ENCODE measurements around the gene NCAM2. TPM values are rescaled to one million over a fixed set of nuclear protein-coding genes. Genes with fewer than 3 reads are reported as not detected.

The NCAM2 gene
- polyA plus RNA-seq, 1 donor from 2014 or later: 9.8 TPM

DNA sequence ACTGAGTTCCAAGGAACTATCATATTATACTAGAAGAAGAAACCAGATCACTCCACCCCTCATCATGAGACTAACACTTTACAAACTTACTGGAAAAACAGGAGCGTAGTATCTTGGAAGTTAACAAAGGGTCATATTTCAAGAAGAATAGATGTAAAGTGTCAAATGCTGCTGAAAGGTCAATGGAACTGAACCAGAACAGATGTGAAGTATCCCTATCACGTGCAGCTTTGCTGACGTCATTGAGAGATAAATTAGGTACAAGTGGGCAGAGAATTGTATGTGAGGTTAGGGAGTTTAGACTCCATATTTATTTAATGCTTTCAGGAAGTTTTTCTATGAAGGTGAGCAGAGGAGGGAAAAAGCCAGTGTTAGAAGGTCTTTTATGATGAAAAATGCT lies 483.0 kb downstream of the NCAM2 start:
- Histone ChIP-seq H3K9me3 (ENCODE audit: low read length) (no peaks in the 10 kb centered on the region), H3K27me3 (ENCODE audit: insufficient read depth, low read depth, low read length) (no peaks in the 10 kb centered on the region), H3K9ac (ENCODE audit: low read length) (no peak overlapping the region), H3K4me2 (ENCODE audit: low read length) (no peak overlapping the region), H3K27ac (ENCODE audit: low read length) (no peak overlapping the region), H3K36me3 (ENCODE audit: insufficient read depth, low read length) (no peaks in the 10 kb centered on the region), H3K79me2 (replicated peaks; ENCODE audit: insufficient read depth, low read length) (no peaks in the 10 kb centered on the region), H4K20me1 (ENCODE audit: insufficient read depth) (no peaks in the 10 kb centered on the region), H3F3A (ENCODE audit: insufficient read depth, low read length, poor library complexity, severe bottlenecking) (no peaks in the 10 kb centered on the region), H3K9me2 (ENCODE audit: insufficient read depth, low read length) (no peaks in the 10 kb centered on the region), H2AFZ (ENCODE audit: low read depth, low read length) (no peak overlapping the region), H3K4me3 (ENCODE audit: low read length) (no peak overlapping the region)
- TF ChIP-seq POLR2AphosphoS5 (IDR thresholded peaks at IDR 0.05): no peak
- TF ChIP-seq SMC3 (conservative IDR thresholded peaks at IDR 0.05; ENCODE audit: poor library complexity): no peak
- no peak for TF ChIP-seq MXI1 (conservative IDR thresholded peaks at IDR 0.05; ENCODE audit: poor library complexity, severe bottlenecking)
- TF ChIP-seq, protein P1, sequence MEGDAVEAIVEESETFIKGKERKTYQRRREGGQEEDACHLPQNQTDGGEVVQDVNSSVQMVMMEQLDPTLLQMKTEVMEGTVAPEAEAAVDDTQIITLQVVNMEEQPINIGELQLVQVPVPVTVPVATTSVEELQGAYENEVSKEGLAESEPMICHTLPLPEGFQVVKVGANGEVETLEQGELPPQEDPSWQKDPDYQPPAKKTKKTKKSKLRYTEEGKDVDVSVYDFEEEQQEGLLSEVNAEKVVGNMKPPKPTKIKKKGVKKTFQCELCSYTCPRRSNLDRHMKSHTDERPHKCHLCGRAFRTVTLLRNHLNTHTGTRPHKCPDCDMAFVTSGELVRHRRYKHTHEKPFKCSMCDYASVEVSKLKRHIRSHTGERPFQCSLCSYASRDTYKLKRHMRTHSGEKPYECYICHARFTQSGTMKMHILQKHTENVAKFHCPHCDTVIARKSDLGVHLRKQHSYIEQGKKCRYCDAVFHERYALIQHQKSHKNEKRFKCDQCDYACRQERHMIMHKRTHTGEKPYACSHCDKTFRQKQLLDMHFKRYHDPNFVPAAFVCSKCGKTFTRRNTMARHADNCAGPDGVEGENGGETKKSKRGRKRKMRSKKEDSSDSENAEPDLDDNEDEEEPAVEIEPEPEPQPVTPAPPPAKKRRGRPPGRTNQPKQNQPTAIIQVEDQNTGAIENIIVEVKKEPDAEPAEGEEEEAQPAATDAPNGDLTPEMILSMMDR (IDR thresholded peaks at IDR 0.05; ENCODE audit: poor library complexity, severe bottlenecking): no peak

DNA sequence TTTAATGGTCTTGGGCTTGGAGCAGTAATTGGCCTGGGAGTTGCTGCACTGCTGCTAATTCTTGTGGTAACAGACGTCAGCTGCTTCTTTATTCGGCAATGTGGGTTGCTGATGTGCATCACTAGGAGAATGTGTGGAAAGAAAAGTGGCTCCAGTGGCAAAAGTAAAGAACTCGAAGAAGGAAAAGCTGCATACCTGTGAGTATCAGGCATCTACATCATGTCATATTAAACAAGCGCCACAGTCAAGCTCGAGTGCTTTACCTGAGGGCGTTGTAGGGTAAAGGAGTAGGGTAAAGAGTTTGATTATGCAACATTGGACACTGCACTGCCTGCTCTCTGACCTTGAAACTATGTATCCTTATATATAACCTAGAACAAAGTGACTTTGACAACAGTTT lies 510.6 kb downstream of the NCAM2 start:
- Histone ChIP-seq H3K4me3 (ENCODE audit: low read length) (no peak overlapping the region), H3K79me2 (replicated peaks; ENCODE audit: insufficient read depth, low read length) (no peaks in the 10 kb centered on the region), H3K9me2 (ENCODE audit: insufficient read depth, low read length) (no peaks in the 10 kb centered on the region), H3K27ac (ENCODE audit: low read length) (no peak overlapping the region), H3K9me3 (ENCODE audit: low read length) (no peaks in the 10 kb centered on the region), H3K36me3 (ENCODE audit: insufficient read depth, low read length) (no peaks in the 10 kb centered on the region), H2AFZ (ENCODE audit: low read depth, low read length) (no peak overlapping the region), H3K9ac (ENCODE audit: low read length) (no peak overlapping the region), H3K4me2 (ENCODE audit: low read length) (no peak overlapping the region), H3K27me3 (ENCODE audit: insufficient read depth, low read depth, low read length) (no peaks in the 10 kb centered on the region), H4K20me1 (ENCODE audit: insufficient read depth) (no peaks in the 10 kb centered on the region), H3F3A (ENCODE audit: insufficient read depth, low read length, poor library complexity, severe bottlenecking) (no peaks in the 10 kb centered on the region)
- no peak for TF ChIP-seq TAF1 (IDR thresholded peaks at IDR 0.05; ENCODE audit: low read depth)
- TF ChIP-seq, protein P1 (IDR thresholded peaks at IDR 0.05; ENCODE audit: poor library complexity, severe bottlenecking): no peak
- no peak for TF ChIP-seq SMC3 (conservative IDR thresholded peaks at IDR 0.05; ENCODE audit: poor library complexity)
- TF ChIP-seq MXI1 (conservative IDR thresholded peaks at IDR 0.05; ENCODE audit: poor library complexity, severe bottlenecking): no peak
- TF ChIP-seq EZH2 (IDR thresholded peaks at IDR 0.05; ENCODE audit: borderline replicate concordance, insufficient read depth, low read length, poor library complexity, severe bottlenecking): no peak
- TF ChIP-seq EP300 (conservative IDR thresholded peaks at IDR 0.05; ENCODE audit: poor library complexity, severe bottlenecking): no peak
- TF ChIP-seq POLR2AphosphoS5 (IDR thresholded peaks at IDR 0.05): no peak
- TF ChIP-seq, protein P2, sequence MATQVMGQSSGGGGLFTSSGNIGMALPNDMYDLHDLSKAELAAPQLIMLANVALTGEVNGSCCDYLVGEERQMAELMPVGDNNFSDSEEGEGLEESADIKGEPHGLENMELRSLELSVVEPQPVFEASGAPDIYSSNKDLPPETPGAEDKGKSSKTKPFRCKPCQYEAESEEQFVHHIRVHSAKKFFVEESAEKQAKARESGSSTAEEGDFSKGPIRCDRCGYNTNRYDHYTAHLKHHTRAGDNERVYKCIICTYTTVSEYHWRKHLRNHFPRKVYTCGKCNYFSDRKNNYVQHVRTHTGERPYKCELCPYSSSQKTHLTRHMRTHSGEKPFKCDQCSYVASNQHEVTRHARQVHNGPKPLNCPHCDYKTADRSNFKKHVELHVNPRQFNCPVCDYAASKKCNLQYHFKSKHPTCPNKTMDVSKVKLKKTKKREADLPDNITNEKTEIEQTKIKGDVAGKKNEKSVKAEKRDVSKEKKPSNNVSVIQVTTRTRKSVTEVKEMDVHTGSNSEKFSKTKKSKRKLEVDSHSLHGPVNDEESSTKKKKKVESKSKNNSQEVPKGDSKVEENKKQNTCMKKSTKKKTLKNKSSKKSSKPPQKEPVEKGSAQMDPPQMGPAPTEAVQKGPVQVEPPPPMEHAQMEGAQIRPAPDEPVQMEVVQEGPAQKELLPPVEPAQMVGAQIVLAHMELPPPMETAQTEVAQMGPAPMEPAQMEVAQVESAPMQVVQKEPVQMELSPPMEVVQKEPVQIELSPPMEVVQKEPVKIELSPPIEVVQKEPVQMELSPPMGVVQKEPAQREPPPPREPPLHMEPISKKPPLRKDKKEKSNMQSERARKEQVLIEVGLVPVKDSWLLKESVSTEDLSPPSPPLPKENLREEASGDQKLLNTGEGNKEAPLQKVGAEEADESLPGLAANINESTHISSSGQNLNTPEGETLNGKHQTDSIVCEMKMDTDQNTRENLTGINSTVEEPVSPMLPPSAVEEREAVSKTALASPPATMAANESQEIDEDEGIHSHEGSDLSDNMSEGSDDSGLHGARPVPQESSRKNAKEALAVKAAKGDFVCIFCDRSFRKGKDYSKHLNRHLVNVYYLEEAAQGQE (IDR thresholded peaks at IDR 0.05; ENCODE audit: borderline replicate concordance): no peak
- TF ChIP-seq RAD21 (conservative IDR thresholded peaks at IDR 0.05): no peak
